ENCODE data around the gene EMSY. TPM values are rescaled to one million over a fixed set of nuclear protein-coding genes. Genes with fewer than 3 reads are reported as not detected.

The EMSY gene
- total RNA-seq, 1 experiment from 2014 or later, result 29.3 TPM

DNA sequence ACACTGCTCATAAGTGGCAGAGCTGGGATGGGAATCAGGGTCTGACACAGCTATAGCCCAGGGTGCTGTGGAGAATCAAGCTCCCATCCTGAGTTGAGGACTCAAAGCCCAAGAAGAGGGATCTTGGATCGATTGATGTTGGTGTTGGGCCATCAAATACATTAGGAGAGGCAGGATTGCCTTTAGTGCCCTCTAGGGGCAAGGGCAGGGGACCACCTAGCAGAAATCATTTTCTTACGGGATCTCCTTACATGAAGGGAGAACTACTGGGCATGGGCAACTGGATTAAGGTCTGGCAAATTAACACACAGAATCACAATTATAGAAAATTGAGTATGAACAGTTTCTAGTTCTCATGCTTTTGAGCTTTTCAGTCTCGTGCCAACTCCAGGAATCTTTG is 24.9 kb upstream of the EMSY start:
- WGBS (ENCODE audit: extremely low coverage, insufficient read length, low lambda C conversion rate), result no CpG with 5 or more reads among the region's 3 CpGs

More for the DNA sequence above, 24.9 kb upstream of the EMSY start:
- Histone ChIP-seq H3K23me2 (ENCODE audit: insufficient read length, low read depth, low read length, poor library complexity, severe bottlenecking) (no peaks in the 10 kb centered on the region), H4K20me1 (ENCODE audit: control insufficient read depth, insufficient read depth, insufficient read length) (no peaks in the 10 kb centered on the region), H4K8ac (replicated peaks; ENCODE audit: insufficient read length, low read depth, low read length) (no peak overlapping the region), H2AK5ac (ENCODE audit: insufficient read length, low read length) (no peak overlapping the region), H3K27ac (ENCODE audit: insufficient read length, low read depth, low read length) (no peak overlapping the region), H3K4me2 (ENCODE audit: insufficient read depth, insufficient read length, low read length) (no peak overlapping the region), H3K4ac (ENCODE audit: low read depth, low read length) (no peak overlapping the region), H3K79me1 (ENCODE audit: insufficient read depth, low read depth, low read length, poor library complexity, severe bottlenecking) (no peaks in the 10 kb centered on the region), H2BK12ac (ENCODE audit: insufficient read length, low read depth, low read length) (no peak overlapping the region), H2AFZ (ENCODE audit: low read length) (no peak overlapping the region), H4K5ac (ENCODE audit: insufficient read length, low read depth, low read length) (no peak overlapping the region), H3K18ac (ENCODE audit: insufficient read length, low read depth, low read length) (no peak overlapping the region), H4K91ac (ENCODE audit: insufficient read length, low read depth, low read length) (no peak overlapping the region), H2BK20ac (ENCODE audit: low read depth, low read length, poor library complexity, severe bottlenecking) (no peak overlapping the region), H2BK5ac (ENCODE audit: insufficient read length, low read length) (no peak overlapping the region), H3K23ac (ENCODE audit: insufficient read length, low read depth, low read length) (no peak overlapping the region), H3K4me1 (ENCODE audit: insufficient read depth, low read length) (no peaks in the 10 kb centered on the region), H3K14ac (ENCODE audit: insufficient read depth, low read length) (no peak overlapping the region), H3K9ac (ENCODE audit: extremely low read depth, insufficient read length, low read length) (no peak overlapping the region), H3K27me3 (ENCODE audit: insufficient read depth, low read length) (no peaks in the 10 kb centered on the region), H2BK120ac (ENCODE audit: low read depth, low read length, poor library complexity, severe bottlenecking) (no peak overlapping the region), H3T11ph (ENCODE audit: low read length) (no peak overlapping the region), H3K56ac (ENCODE audit: insufficient read length, low read depth, low read length) (no peak overlapping the region), H3K9me3 (ENCODE audit: control insufficient read depth, low read depth, low read length) (no peaks in the 10 kb centered on the region), H2BK15ac (ENCODE audit: low read depth, low read length) (no peak overlapping the region), H3K79me2 (ENCODE audit: insufficient read depth, low read length) (no peaks in the 10 kb centered on the region)
- H3K27me3 Mint-ChIP-seq (ENCODE audit: low read depth), result no peaks in the 10 kb centered on the region; the same call in 1 of the 2 replicates
- no peak overlapping the region for H3K27ac Mint-ChIP-seq
- peak; percentile 46 for DNase-seq
- no peak overlapping the region for H3K4me3 Mint-ChIP-seq
- TF ChIP-seq, protein P1, sequence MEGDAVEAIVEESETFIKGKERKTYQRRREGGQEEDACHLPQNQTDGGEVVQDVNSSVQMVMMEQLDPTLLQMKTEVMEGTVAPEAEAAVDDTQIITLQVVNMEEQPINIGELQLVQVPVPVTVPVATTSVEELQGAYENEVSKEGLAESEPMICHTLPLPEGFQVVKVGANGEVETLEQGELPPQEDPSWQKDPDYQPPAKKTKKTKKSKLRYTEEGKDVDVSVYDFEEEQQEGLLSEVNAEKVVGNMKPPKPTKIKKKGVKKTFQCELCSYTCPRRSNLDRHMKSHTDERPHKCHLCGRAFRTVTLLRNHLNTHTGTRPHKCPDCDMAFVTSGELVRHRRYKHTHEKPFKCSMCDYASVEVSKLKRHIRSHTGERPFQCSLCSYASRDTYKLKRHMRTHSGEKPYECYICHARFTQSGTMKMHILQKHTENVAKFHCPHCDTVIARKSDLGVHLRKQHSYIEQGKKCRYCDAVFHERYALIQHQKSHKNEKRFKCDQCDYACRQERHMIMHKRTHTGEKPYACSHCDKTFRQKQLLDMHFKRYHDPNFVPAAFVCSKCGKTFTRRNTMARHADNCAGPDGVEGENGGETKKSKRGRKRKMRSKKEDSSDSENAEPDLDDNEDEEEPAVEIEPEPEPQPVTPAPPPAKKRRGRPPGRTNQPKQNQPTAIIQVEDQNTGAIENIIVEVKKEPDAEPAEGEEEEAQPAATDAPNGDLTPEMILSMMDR (conservative IDR thresholded peaks at IDR 0.05), result peak; percentile 73
- H3K36me3 Mint-ChIP-seq (ENCODE audit: insufficient read depth in 1 of 3, low read depth in 3 of 3), result no peaks in the 10 kb centered on the region
- no peaks in the 10 kb centered on the region; a peak in 1 of 4 replicates for H3K4me1 Mint-ChIP-seq
- no peaks in the 10 kb centered on the region for H3K9me3 Mint-ChIP-seq

Data from H9 (cell line).